Pons (tissue), 1 donor: ENCODE measurements around the gene HIPK2.

Experiments
- DNase-seq: peaks from one replicate; pipeline ENCODE4 v3.0.0-alpha.2; 2016; ENCODE audit warnings: low spot score

Gene HIPK2

DNA sequence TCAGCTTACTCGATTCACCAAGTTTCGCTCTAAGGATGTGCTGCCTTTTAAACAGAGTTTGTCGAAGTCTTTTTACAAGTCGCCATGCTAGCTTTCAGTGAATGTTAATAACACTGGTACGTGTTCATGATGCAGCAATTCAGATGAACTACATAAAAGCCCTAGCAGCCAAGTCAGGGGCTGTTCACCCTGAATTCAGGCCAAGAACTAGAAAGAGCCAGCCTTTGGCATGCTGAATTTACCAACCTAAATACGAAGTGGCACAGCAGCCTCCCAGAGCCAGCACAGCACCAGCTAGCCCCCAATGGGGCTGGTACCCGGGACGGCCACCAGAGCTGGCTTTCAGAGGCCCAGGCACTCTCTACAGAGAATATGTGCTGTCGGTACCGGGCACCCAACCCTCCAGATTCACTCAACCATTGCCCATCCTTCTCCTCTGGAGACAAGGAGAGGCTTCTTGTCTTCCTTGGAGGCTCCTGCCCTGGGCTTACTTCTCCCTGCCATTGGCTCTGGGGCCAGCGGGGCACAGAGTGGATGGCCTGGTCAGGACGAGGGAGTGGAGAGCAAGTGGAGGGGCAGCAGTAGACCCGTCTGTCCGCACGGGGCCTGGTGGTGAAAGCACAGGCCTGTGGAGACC, 64.2 kb downstream of the HIPK2 start:
- DNase-seq, result no peak

- DNase-seq, result no peak
Measured at GRCh38 chr7:139713061-139713460, 64.7 kb downstream of the HIPK2 start.

GRCh38 chr7:139711991-139712743, 65.6 kb downstream of the HIPK2 start:
- no peak for DNase-seq

- DNase-seq, result no peak
Measured at GRCh38 chr7:139710036-139710435, 67.8 kb downstream of the HIPK2 start.

- no peak for DNase-seq
Measured at GRCh38 chr7:139709485-139709884, 68.3 kb downstream of the HIPK2 start.

DNA sequence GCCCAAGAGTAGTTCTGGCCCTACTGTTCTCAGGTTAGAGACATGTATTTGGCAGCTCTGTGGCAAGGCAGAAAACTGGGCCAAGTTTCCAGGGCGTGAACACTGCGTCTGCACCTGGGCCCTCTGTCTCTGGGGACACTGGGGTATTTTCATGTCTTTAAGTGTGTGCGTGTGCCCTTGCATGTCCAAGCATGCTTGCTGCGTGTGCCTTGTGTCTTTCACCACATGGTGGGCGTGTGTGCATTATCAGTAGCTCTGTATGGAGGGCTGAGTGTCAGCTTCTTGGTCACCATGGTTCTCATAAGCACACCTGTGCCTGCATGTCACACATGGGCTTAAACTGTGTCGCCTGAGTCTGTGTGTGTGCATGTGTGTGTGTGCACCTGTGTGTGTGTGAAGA, 69.3 kb downstream of the HIPK2 start:
- no peak for DNase-seq

- no peak for DNase-seq
Measured at GRCh38 chr7:139706837-139707236, 71.0 kb downstream of the HIPK2 start.

GRCh38 chr7:139704308-139704879, 73.4 kb downstream of the HIPK2 start:
- no peak for DNase-seq

DNA sequence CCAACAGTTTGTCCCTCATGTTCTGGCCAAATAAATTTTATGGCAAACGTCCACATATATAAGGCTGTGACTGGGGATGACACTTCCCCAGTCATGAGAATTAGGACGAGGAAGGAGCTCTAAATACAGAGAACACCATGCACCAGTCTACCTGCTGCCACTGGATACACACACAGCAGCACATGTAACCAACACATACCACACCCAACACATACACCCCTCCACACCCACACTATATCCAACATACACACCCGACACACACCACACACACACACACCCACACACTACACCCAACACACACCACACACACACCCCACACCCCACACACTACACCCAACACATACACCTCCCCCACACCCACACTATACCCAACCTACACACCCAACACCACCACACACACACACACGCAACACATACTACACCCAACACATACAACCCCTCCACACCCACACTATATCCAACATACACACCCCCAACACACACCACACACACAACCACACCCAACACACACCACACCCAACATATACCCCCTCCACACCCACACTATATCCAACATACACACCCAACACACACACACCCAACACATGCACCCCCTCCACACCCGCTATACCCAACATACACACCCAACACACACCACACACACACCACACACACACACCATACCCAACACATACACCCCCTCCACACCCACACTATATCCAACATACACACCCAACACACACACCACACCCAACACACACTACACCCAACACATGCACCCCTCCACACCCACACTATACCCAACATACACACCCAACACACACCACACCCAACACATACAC, 74.1 kb downstream of the HIPK2 start:
- no peak for DNase-seq

DNA sequence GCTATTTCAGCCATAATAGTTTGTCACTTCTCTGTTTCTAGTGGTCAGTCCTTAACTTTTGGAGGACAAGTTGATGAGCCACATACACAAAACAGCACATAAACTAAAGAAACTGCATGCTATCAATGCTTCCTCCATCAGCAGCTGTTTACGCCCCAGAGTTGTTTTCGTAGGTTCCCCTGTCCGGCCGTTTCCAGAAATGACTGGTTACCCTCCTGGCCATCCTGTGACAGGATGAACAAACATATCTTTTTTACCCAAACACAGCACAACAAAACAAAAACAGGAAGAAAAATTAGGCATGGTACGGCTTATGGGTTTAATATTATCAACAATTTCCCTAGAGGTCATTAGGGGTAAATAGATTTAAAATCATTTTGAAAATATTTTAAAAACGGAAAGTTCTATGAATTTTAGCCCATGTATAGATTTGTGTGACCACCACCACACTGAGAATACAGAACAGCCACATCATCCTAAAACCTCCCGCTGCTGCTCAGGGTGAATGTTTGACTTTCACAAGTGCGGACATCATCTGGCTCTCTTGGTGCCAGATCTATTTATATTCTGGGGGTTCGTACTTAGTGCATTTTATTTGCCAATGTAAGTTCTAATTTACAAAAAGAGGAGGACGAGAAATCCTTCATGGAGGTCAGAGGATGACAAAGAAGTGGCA, 74.8 kb downstream of the HIPK2 start:
- no peak for DNase-seq

DNA sequence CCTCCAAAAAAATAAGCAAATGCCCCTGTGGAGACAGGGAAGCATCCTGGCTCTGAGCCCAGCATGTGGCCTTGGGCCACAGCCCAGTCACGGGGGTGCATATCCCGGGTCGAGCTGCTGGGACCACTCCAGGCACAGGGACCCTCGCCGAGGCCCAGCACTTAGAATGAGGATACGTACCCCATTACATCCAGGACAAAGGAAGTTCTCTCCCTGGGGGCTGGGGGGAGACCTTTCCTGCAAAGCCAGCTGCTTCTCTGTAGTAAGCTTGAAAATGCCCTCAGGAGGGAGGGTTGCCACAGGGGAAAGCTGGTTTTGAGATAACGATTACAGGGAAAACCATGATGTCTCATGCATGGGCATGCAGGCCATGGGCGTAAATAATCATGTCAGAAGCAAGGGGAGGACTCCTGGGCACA, 75.5 kb downstream of the HIPK2 start:
- DNase-seq, result no peak

GRCh38 chr7:139701908-139702307, 75.9 kb downstream of the HIPK2 start:
- no peak for DNase-seq

DNA sequence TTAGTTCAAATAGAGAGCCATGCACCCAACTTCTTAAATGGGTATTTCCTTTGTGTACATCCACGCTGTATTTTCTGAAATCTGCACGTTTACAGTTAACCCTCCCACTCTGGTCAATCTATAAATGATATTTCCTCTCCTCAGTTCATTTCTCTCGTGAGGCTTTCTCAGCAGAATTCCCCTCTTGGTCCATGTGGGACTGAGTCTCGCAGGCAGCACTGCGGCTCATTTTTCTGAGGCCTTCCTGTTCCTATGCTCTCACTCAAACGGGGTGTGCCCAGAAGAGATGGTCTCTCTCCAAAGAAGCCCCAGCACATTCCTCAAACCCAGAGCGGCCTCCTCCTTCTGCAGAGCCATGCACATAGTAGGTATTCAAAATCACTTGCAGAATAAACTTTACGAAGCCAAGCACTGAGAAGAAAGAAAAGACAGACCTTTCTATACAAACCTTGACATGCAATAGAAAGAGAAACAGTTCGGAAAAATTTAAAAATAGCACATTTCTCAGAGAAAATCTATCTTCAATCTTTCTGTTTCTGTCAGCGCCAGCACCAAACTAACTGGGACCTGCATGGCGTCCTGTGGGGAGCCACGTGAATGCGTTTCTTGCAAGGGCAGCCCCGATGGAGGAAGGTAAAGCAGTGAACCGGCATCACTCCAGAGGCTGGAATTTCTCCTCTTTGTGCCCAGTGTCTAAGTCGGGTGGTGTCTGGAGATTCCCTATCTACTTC, 77.1 kb downstream of the HIPK2 start:
- no peak for DNase-seq

- DNase-seq, result no peak
Measured at GRCh38 chr7:139699640-139700504, 77.9 kb downstream of the HIPK2 start.

DNA sequence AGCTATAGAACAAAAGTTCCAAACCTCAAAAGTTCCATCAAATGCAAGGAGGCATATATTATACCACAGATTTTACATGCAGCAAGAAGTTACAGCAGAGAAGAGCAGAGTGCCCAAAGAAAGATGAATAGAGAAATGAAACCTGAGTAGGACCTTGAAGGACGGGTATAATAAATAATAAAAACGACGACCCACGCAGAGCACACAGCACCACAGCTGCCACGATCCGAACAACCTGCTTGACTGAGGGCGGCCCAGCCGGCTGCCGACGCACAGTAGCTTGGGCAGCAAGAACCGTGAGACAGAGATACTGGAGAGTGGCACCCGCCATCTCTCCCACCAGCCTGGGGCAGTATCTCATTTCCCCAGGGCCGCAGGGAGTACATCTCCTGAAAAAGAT, 79.0 kb downstream of the HIPK2 start:
- no peak for DNase-seq

- no peak for DNase-seq
Measured at GRCh38 chr7:139698278-139698677, 79.5 kb downstream of the HIPK2 start.

- DNase-seq, result no peak
Measured at GRCh38 chr7:139697056-139697455, 80.7 kb downstream of the HIPK2 start.

DNA sequence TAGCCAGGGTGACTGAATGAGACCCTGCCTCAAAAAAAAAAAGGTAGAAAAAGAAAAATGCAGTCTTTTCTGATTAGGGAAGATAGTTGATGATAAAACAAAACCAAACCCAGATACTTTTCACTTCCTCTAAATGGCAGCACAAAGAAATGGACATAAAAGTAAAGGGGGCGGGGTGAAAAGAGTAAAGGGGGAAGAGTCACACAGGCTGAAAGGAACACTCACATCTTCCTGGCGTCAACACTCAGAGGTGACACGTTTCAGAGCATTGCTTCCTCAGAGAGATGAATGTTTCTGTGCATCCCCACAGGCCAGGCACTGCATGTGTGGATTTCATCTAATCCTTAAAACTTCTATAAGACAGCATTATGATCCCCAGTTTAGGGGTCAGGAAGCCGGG, 81.2 kb downstream of the HIPK2 start:
- no peak for DNase-seq

DNA sequence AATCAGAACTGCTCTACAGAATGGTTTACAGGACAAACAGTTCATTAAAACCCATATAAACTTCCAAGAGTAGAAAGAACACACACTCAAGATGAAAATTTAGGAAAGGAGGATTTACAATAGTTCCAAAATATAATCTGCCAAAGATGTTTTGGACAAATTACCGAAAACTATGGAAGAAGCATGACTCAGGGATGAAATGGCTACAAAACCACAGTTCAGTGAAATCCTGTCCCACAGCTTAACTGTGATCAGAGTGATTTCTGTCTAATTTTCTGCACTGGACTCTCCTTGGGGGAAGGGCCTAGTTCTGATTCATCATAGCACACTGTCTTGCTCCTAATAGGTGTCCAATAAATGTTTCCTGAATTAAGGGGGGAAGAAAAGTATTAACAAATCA, 82.2 kb downstream of the HIPK2 start:
- no peak for DNase-seq

DNA sequence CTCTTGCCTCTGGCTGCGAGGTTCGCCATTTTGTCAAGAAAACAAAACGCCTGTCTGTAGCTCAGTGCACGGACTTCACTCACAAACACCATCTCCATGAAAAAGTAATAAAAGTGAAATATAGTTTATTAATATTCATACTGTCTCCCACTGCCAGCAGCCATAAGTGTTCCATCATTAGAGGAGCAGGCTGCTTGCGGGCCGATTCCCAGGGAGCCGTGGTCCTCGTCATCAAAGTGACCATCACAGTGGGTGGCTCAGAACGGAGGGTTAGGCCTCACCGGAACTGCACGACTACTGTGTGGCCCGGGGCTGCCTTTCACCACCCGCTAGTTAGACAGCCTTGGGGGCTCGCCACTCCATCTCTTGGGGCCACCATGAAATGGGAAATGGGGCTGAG, 82.7 kb downstream of the HIPK2 start:
- no peak for DNase-seq

DNA sequence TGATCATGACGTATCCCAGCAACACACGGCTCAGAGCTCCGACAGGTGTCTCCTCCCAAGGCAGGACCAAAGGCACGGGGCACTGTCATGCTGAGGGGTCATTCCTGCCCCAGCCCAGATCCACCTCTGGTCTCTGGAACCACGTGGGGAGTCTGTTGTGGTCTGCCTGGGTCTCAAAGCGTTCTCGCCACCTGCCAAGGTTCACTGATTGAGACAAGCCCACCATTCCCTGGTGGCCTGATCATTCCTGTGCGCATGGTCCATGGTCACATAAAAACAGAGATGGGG, 83.5 kb downstream of the HIPK2 start:
- no peak for DNase-seq
